IMR-90 (cell line): ENCODE results near the gene NDUFS7. TPM values are rescaled to one million over a fixed set of nuclear protein-coding genes. Genes with fewer than 3 reads are reported as not detected.

Source experiments
- ATAC-seq: fragments of 200-7000 bp; cut with Tn5 transposase; 2 replicates; pipeline ENCODE4 v1.9.1; 2020; ENCODE audit warnings: low read depth, mild to moderate bottlenecking, moderate library complexity
- BruUV-seq: library from RNA; stranded (reverse); fragments of 400-500 nt; replicated peaks from 2 replicates; lab custom pipeline; 2021; lab: Mats Ljungman, UMichigan
- CTCF ChIA-PET: fragments of 300-600 bp; formaldehyde crosslinking; extraction: SDS; loops from one replicate; lab custom pipeline; 2021; ENCODE audit warnings: antibody characterized with exemption; lab: Yijun Ruan, JAX
- POLR2A ChIA-PET: fragments of 300-600 bp; sonication (Branson Sonifier 250); formaldehyde crosslinking; loops from one replicate; lab custom pipeline; 2022; ENCODE audit warnings: antibody characterized with exemption; ENCODE audit not compliant: unreplicated experiment; lab: Charles Lee
- DNase-seq: peaks from one replicate; pipeline ENCODE4 v3.0.0; 2013
- H2AFZ ChIP-seq: replicated peaks from 2 replicates; pipeline ENCODE3; 2013; ENCODE audit warnings: low read length, mild to moderate bottlenecking; ENCODE audit not compliant: poor library complexity
- H2AK5ac ChIP-seq: 2 replicates; pipeline ENCODE4 v1.6.1; 2013; ENCODE audit warnings: low read depth, low read length, inconsistent platforms
- H2AK9ac ChIP-seq: replicated peaks from 2 replicates; pipeline ENCODE3; 2013; ENCODE audit warnings: mild to moderate bottlenecking, low read depth, low read length, moderate library complexity; ENCODE audit not compliant: poor library complexity
- H2BK120ac ChIP-seq: 2 replicates; pipeline ENCODE4 v1.6.1; 2013; ENCODE audit warnings: low read depth, low read length, inconsistent platforms
- H2BK15ac ChIP-seq: 3 replicates; pipeline ENCODE4 v1.6.1; 2013; ENCODE audit warnings: low read depth, low read length, inconsistent platforms
- H2BK20ac ChIP-seq: 2 replicates; pipeline ENCODE4 v1.6.1; 2013; ENCODE audit warnings: low read depth, mild to moderate bottlenecking, inconsistent platforms, low read length, moderate library complexity
- H2BK5ac ChIP-seq: 2 replicates; pipeline ENCODE4 v1.6.1; 2013; ENCODE audit warnings: mild to moderate bottlenecking, low read depth, low read length, inconsistent platforms; ENCODE audit not compliant: poor library complexity, severe bottlenecking
- H3K14ac ChIP-seq: replicated peaks from 2 replicates; pipeline ENCODE4 v1.6.1; 2013; ENCODE audit warnings: low read depth, low read length, inconsistent platforms
- H3K18ac ChIP-seq: 2 replicates; pipeline ENCODE4 v1.6.1; 2013; ENCODE audit warnings: low read depth, low read length, control low read depth
- H3K23ac ChIP-seq: 2 replicates; pipeline ENCODE4 v1.6.1; 2013; ENCODE audit warnings: low read depth, low read length, inconsistent platforms
- H3K27ac ChIP-seq: 2 replicates; pipeline ENCODE4 v1.5.1; 2013; ENCODE audit warnings: mild to moderate bottlenecking, control low read depth, low read length; ENCODE audit not compliant: insufficient read depth
- H3K27me3 ChIP-seq: 2 replicates; pipeline ENCODE4 v1.6.1; 2013; ENCODE audit warnings: low read length; ENCODE audit not compliant: control insufficient read depth, insufficient read depth
- H3K36me3 ChIP-seq: 2 replicates; pipeline ENCODE4 v1.6.1; 2013; ENCODE audit warnings: low read length, mixed read lengths; ENCODE audit not compliant: control insufficient read depth, insufficient read depth
- H3K4ac ChIP-seq: 2 replicates; pipeline ENCODE4 v1.6.1; 2013; ENCODE audit warnings: low read depth, low read length, inconsistent platforms
- H3K4me1 ChIP-seq: 2 replicates; pipeline ENCODE4 v1.6.1; 2013; ENCODE audit warnings: low read length, mixed read lengths; ENCODE audit not compliant: control insufficient read depth, insufficient read depth
- H3K4me2 ChIP-seq: 2 replicates; pipeline ENCODE4 v1.6.1; 2013; ENCODE audit warnings: low read depth, mild to moderate bottlenecking, control low read depth, low read length, moderate library complexity
- H3K4me3 ChIP-seq: 2 replicates; pipeline ENCODE4 v1.5.1; 2013; ENCODE audit warnings: low read depth, mild to moderate bottlenecking, control low read depth, low read length, moderate library complexity; ENCODE audit not compliant: insufficient read depth
- H3K56ac ChIP-seq: 2 replicates; pipeline ENCODE4 v1.6.1; 2013; ENCODE audit warnings: low read length, inconsistent platforms; ENCODE audit not compliant: insufficient read depth; ENCODE audit errors: extremely low read depth
- H3K79me1 ChIP-seq, 2 experiments: 2 replicates each; pipeline ENCODE4 v1.6.1; 2013; ENCODE audit warnings: low read length in 2 of 2, inconsistent platforms in 1 of 2, low read depth in 1 of 2
- H3K9ac ChIP-seq: 2 replicates; pipeline ENCODE4 v1.6.1; 2013; ENCODE audit warnings: low read depth, low read length, control low read depth
- H3K9me1 ChIP-seq: 2 replicates; pipeline ENCODE4 v1.6.1; 2013; ENCODE audit warnings: low read length, inconsistent platforms; ENCODE audit not compliant: insufficient read depth
- H3K9me3 ChIP-seq: 2 replicates; pipeline ENCODE4 v1.6.1; 2013; ENCODE audit warnings: low read length; ENCODE audit not compliant: control insufficient read depth, insufficient read depth
- H4K20me1 ChIP-seq: 2 replicates; pipeline ENCODE4 v1.6.1; 2013; ENCODE audit warnings: low read length, inconsistent platforms; ENCODE audit not compliant: insufficient read depth
- H4K5ac ChIP-seq: 2 replicates; pipeline ENCODE4 v1.6.1; 2013; ENCODE audit warnings: mild to moderate bottlenecking, low read depth, low read length, control low read depth
- H4K8ac ChIP-seq, 2 experiments: 2 replicates each; pipeline ENCODE4 v1.6.1; 2013; ENCODE audit warnings: low read depth in 2 of 2, low read length in 2 of 2, control low read depth in 1 of 2, inconsistent platforms in 1 of 2
- H4K91ac ChIP-seq: 2 replicates; pipeline ENCODE4 v1.6.1; 2013; ENCODE audit warnings: low read depth, low read length, inconsistent platforms; ENCODE audit not compliant: insufficient read depth
- BHLHE40 ChIP-seq: fragments of 150-350 bp; IDR thresholded peaks from 2 replicates; pipeline ENCODE4 v1.6.1; 2016; ENCODE audit warnings: mild to moderate bottlenecking, low read depth, low read length
- CEBPB ChIP-seq: IDR thresholded peaks from 2 replicates; pipeline ENCODE4 v1.6.1; 2012; ENCODE audit warnings: low read depth, low read length, improper control_type of control experiment
- CHD1 ChIP-seq: IDR thresholded peaks from 2 replicates; pipeline ENCODE4 v1.6.1; 2012; ENCODE audit warnings: low read depth, low read length, improper control_type of control experiment
- FOS ChIP-seq: fragments of 150-350 bp; IDR thresholded peaks from 2 replicates; pipeline ENCODE4 v1.6.1; 2016; ENCODE audit warnings: low read depth, low read length
- MAFK ChIP-seq: IDR thresholded peaks from 2 replicates; pipeline ENCODE4 v1.6.1; 2012; ENCODE audit warnings: low read depth, low read length, improper control_type of control experiment
- MXI1 ChIP-seq: IDR thresholded peaks from 2 replicates; pipeline ENCODE4 v1.6.1; 2012; ENCODE audit warnings: low read depth, mild to moderate bottlenecking, low read length, moderate library complexity, borderline replicate concordance
- NFE2L2 ChIP-seq: fragments of 150-350 bp; IDR thresholded peaks from 2 replicates; pipeline ENCODE4 v1.6.1; 2016; ENCODE audit warnings: low read depth, mild to moderate bottlenecking, low read length
- POLR2A ChIP-seq: IDR thresholded peaks from 2 replicates; pipeline ENCODE4 v1.6.1; 2012; ENCODE audit warnings: mild to moderate bottlenecking, low read depth, low read length
- RAD21 ChIP-seq: IDR thresholded peaks from 2 replicates; pipeline ENCODE4 v1.6.1; 2012; ENCODE audit warnings: low read length, improper control_type of control experiment
- RCOR1 ChIP-seq: IDR thresholded peaks from 2 replicates; pipeline ENCODE4 v1.6.1; 2012; ENCODE audit warnings: mild to moderate bottlenecking, low read length, improper control_type of control experiment; ENCODE audit not compliant: insufficient replicate concordance
- WGBS, 2 experiments: methylation state at CpG; one replicate each; pipeline versions ENCODE4 v1.1.5 to v1.1.7; 2013; ENCODE audit warnings: missing lambda C conversion rate in 2 of 2; ENCODE audit not compliant: insufficient read length in 1 of 2; ENCODE audit errors: extremely low coverage in 2 of 2; 5-methylcytosine and 5-hydroxymethylcytosine counted together
- dilution Hi-C: fragments of 300-500 bp; cut with HindIII; formaldehyde crosslinking; loops from one replicate; pipeline ENCODE4 v1.14.3; 2018; ENCODE audit warnings: low sequenced_read_pairs; ENCODE audit not compliant: unreplicated experiment
- in situ Hi-C: fragments of 300-500 bp; cut with MboI; formaldehyde crosslinking; loops from 3 replicates; pipeline ENCODE4 v1.14.3; 2019; ENCODE audit warnings: low sequenced_read_pairs, inconsistent platforms, mixed read lengths
- intact Hi-C: fragments of 100-400 bp; cut with micrococcal nuclease; formaldehyde crosslinking; loops from 2 replicates; pipeline ENCODE4 v1.10.0; 2022
- polyA plus RNA-seq, 3 experiments: library from polyadenylated mRNA; depleted of rRNA; stranded (reverse); fragments of >200 nt; gene quantifications; 2 replicates each; pipeline ENCODE4 v1.2.3, GENCODE V29; 2012; ENCODE audit warnings: low replicate concordance in 1 of 3
- total RNA-seq: library from RNA; depleted of rRNA; stranded (reverse); fragments of >200 nt; gene quantifications from 2 replicates; pipeline ENCODE4 v1.2.3, GENCODE V29; 2012
- TF ChIP-seq, protein P1 (sequence below): fragments of 150-350 bp; IDR thresholded peaks from 2 replicates; pipeline ENCODE4 v1.6.1; 2017; ENCODE audit warnings: mild to moderate bottlenecking, antibody characterized with exemption, low read length, low read depth

NDUFS7 gene
- total and polyA plus RNA-seq, 2 of the 4 experiments (the other 2 are of a cell fraction) = 60.8 to 136 TPM

DNA sequence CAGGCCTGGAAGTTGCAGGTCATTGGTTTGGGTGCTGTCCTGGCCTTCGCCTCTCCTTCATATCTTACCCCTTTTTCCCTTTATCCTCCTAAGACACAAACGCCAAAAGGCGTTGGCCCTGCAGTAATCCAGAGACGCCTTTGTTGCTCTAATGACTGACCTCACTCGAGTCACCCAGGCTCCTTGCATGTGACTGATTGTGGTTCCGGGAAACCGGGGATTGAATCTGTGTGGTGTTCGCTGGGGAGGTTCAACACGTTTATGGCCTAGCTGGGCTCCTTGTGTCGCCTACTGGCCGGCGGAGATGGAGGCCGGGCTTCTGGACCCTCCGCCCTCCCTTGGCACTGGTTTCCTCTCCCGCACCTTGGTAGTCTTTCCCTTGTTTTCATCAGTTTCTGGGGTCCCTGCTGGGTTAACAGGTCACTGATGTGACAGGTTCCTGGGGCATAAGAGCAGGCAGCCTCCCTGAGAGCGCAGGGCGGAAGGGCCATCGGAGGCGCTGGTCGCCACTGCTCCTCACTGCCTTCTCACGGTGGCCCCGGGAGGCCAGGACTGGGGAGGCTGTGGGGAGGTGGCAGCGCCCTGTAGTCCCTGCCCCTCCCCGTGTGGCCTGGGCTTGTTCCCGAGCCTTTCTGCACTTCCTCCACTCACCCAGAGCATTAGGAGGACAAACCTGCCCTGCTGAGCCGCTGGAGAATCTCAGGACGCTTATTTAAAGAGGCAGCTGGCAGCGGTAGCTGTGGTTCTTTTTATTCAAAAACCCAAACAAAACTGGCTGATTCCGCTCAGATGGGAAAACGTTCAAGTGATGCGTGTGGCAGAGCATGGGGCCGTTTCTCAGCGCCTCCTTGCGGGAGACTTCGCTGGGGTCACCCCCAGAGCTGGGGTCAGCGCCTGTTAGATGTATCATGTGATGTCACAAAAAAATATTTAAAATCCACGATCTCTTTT is 18.1 kb upstream of the NDUFS7 start (continued):
- no peak for TF ChIP-seq MXI1

DNA sequence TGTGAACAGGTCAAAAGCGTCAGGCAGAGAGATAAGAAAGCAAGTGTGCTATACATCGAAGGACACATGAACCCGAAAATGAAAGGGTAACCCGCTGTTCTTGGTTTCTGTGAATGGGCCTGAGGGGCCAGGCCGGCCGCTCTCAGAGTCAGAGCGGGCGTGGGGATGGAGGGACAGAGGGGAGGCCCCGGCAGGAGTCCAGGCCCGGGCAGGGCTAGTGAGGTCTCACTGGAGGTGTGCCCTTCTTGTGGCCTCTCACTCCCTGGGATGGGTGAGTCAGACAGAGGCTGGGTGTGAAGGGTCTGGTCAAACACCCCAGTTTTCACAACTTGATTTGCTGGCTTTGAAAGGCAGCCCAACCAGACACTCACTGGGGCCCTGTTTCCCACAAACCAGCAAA is 17.4 kb upstream of the NDUFS7 start:
- Histone ChIP-seq H2AFZ (no peak overlapping the region), H3K9ac (no peak overlapping the region), H3K4ac (no peak overlapping the region), H3K14ac (no peak overlapping the region), H3K9me1 (peaks cover 4% of the 10 kb centered on the region), H2AK9ac (no peak overlapping the region), H2BK15ac (no peak overlapping the region), H3K9me3 (no peaks in the 10 kb centered on the region), H3K56ac (no peak overlapping the region), H3K79me1 (peaks cover under 1 to 40% of the 10 kb centered on the region in 2 experiments), H4K8ac (no peak overlapping the region), H3K4me3 (no peak overlapping the region), H2BK20ac (no peak overlapping the region), H4K20me1 (no peaks in the 10 kb centered on the region; the same call in 1 of the 2 replicates), H3K27ac (no peak overlapping the region), H3K18ac (no peak overlapping the region), H4K5ac (no peak overlapping the region), H3K4me1 (peaks cover 8% of the 10 kb centered on the region), H3K36me3 (peaks cover 60% of the 10 kb centered on the region), H2BK5ac (no peak overlapping the region), H2BK120ac (no peak overlapping the region), H4K91ac (no peak overlapping the region), H3K23ac (no peak overlapping the region), H3K27me3 (no peaks in the 10 kb centered on the region), H2AK5ac (no peak overlapping the region), H3K4me2 (no peak overlapping the region)
- DNase-seq = no peak
- 96% methylated on average over 4 of the region's 10 CpGs; no CpG with 5 or more reads in 1 of the 2 experiments for WGBS, 2 experiments
- TF ChIP-seq NFE2L2 (no peak), RCOR1 (no peak), FOS (no peak), MAFK (no peak), CHD1 (no peak), CEBPB (no peak), MXI1 (no peak), BHLHE40 (no peak), POLR2A (no peak), RAD21 (no peak)
- TF ChIP-seq, protein P1, sequence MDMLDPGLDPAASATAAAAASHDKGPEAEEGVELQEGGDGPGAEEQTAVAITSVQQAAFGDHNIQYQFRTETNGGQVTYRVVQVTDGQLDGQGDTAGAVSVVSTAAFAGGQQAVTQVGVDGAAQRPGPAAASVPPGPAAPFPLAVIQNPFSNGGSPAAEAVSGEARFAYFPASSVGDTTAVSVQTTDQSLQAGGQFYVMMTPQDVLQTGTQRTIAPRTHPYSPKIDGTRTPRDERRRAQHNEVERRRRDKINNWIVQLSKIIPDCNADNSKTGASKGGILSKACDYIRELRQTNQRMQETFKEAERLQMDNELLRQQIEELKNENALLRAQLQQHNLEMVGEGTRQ = no peak
- BruUV-seq = no TSS peak
- POLR2A ChIA-PET = no interaction called here
- intact Hi-C loops = no loop called here
- in situ Hi-C loops = no loop called here
- no peak for ATAC-seq
- dilution Hi-C loops = no loop called here
- CTCF ChIA-PET = no interaction called here
